ENCODE measurements around the gene ZNF394. TPM values are rescaled to one million over a fixed set of nuclear protein-coding genes. Genes with fewer than 3 reads are reported as not detected.
A peak's percentile ranks its signal among the peaks of the same experiment; 100 is the strongest.

The ZNF394 gene
- total and polyA plus RNA-seq, 9 of the 15 experiments (the other 6 are each of a cell fraction or from before 2014, with no cell fraction given) = 2.9 to 32.2 (median 24.2) TPM

- TF ChIP-seq, protein P1, sequence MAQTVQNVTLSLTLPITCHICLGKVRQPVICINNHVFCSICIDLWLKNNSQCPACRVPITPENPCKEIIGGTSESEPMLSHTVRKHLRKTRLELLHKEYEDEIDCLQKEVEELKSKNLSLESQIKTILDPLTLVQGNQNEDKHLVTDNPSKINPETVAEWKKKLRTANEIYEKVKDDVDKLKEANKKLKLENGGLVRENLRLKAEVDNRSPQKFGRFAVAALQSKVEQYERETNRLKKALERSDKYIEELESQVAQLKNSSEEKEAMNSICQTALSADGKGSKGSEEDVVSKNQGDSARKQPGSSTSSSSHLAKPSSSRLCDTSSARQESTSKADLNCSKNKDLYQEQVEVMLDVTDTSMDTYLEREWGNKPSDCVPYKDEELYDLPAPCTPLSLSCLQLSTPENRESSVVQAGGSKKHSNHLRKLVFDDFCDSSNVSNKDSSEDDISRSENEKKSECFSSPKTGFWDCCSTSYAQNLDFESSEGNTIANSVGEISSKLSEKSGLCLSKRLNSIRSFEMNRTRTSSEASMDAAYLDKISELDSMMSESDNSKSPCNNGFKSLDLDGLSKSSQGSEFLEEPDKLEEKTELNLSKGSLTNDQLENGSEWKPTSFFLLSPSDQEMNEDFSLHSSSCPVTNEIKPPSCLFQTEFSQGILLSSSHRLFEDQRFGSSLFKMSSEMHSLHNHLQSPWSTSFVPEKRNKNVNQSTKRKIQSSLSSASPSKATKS (CRISPR knock-in tag; IDR thresholded peaks at IDR 0.05) = no peak
- TF ChIP-seq ZNF311 (CRISPR knock-in tag; IDR thresholded peaks at IDR 0.05) (no peak), KLF6 (CRISPR knock-in tag; IDR thresholded peaks at IDR 0.05; ENCODE audit: borderline replicate concordance) (no peak), KDM1A (IDR thresholded peaks at IDR 0.05) (peak in 1 of 2 experiments; percentile 37; a peak in 1 of 4 replicates), TRIM28 (IDR thresholded peaks at IDR 0.05) (peak; percentile 100), ZNF253 (CRISPR knock-in tag; conservative IDR thresholded peaks at IDR 0.05) (no peak), MECOM (CRISPR knock-in tag; IDR thresholded peaks at IDR 0.05) (no peak), ZNF408 (CRISPR knock-in tag; IDR thresholded peaks at IDR 0.05; ENCODE audit: low read depth) (no peak), ZNF212 (CRISPR knock-in tag; IDR thresholded peaks at IDR 0.05) (no peak), XRCC3 (IDR thresholded peaks at IDR 0.05) (peak; percentile 99), CBX5 (IDR thresholded peaks at IDR 0.05; ENCODE audit: borderline replicate concordance, low read depth) (peak; percentile 99), RBBP5 (IDR thresholded peaks at IDR 0.05; ENCODE audit: borderline replicate concordance, insufficient read depth, low read length, poor library complexity, severe bottlenecking) (no peak), MTA2 (IDR thresholded peaks at IDR 0.05; ENCODE audit: low read depth) (no peak), RBM22 (IDR thresholded peaks at IDR 0.05; ENCODE audit: low read depth, low read length, poor library complexity, severe bottlenecking) (no peak), ZSCAN32 (CRISPR knock-in tag; IDR thresholded peaks at IDR 0.05) (no peak), ZNF551 (CRISPR knock-in tag; IDR thresholded peaks at IDR 0.05) (no peak), ZEB2 (IDR thresholded peaks at IDR 0.05) (peak; percentile 92), RBM25 (IDR thresholded peaks at IDR 0.05; ENCODE audit: low read depth, low read length, severe bottlenecking) (peak; percentile 84), ZNF696 (CRISPR knock-in tag; conservative IDR thresholded peaks at IDR 0.05) (no peak), ZNF561 (CRISPR knock-in tag; conservative IDR thresholded peaks at IDR 0.05) (no peak), ZNF24 (IDR thresholded peaks at IDR 0.05) (0 out of 2 replicates have a peak, but pooled peaks have one; percentile 36), NFE2L1 (tag; IDR thresholded peaks at IDR 0.05; ENCODE audit: borderline replicate concordance, low read depth) (no peak), ZSCAN29 (IDR thresholded peaks at IDR 0.05) (no peak)
- TF ChIP-seq, protein P2, sequence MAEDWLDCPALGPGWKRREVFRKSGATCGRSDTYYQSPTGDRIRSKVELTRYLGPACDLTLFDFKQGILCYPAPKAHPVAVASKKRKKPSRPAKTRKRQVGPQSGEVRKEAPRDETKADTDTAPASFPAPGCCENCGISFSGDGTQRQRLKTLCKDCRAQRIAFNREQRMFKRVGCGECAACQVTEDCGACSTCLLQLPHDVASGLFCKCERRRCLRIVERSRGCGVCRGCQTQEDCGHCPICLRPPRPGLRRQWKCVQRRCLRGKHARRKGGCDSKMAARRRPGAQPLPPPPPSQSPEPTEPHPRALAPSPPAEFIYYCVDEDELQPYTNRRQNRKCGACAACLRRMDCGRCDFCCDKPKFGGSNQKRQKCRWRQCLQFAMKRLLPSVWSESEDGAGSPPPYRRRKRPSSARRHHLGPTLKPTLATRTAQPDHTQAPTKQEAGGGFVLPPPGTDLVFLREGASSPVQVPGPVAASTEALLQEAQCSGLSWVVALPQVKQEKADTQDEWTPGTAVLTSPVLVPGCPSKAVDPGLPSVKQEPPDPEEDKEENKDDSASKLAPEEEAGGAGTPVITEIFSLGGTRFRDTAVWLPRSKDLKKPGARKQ (CRISPR knock-in tag; IDR thresholded peaks at IDR 0.05) = peak; percentile 67; the same call in 1 of the 2 replicates
- TF ChIP-seq, protein P3, sequence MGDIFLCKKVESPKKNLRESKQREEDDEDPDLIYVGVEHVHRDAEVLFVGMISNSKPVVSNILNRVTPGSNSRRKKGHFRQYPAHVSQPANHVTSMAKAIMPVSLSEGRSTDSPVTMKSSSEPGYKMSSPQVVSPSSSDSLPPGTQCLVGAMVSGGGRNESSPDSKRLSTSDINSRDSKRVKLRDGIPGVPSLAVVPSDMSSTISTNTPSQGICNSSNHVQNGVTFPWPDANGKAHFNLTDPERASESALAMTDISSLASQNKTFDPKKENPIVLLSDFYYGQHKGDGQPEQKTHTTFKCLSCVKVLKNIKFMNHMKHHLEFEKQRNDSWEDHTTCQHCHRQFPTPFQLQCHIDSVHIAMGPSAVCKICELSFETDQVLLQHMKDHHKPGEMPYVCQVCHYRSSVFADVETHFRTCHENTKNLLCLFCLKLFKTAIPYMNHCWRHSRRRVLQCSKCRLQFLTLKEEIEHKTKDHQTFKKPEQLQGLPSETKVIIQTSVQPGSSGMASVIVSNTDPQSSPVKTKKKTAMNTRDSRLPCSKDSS (IDR thresholded peaks at IDR 0.05; ENCODE audit: low read depth, partially characterized antibody) = peak; percentile 99
- TF ChIP-seq, protein P4, sequence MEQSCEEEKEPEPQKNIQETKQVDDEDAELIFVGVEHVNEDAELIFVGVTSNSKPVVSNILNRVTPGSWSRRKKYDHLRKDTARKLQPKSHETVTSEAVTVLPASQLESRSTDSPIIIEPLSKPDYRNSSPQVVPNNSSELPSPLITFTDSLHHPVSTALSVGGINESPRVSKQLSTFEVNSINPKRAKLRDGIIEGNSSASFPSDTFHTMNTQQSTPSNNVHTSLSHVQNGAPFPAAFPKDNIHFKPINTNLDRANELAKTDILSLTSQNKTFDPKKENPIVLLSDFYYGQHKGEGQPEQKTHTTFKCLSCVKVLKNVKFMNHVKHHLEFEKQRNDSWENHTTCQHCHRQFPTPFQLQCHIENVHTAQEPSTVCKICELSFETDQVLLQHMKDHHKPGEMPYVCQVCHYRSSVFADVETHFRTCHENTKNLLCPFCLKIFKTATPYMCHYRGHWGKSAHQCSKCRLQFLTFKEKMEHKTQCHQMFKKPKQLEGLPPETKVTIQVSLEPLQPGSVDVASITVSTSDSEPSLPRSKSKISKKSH (CRISPR knock-in tag; IDR thresholded peaks at IDR 0.05) = peak; percentile 95
Observed at GRCh38 chr7:99531354-99531765, 31.3 kb upstream of the ZNF394 start (continued).

Data from K562 (cell line).